Breast epithelium (tissue), 3 donors: ENCODE data around the gene SLC6A1.

Experiments
- CTCF ChIP-seq, 3 donors: fragments of 450-650 bp; IDR thresholded peaks; one replicate each; pipeline ENCODE4 v1.5.1; 2016 to 2017; ENCODE audit warnings: antibody characterized with exemption in 3 of 3, mild to moderate bottlenecking in 3 of 3, moderate library complexity in 3 of 3
- POLR2A ChIP-seq: fragments of 450-650 bp; IDR thresholded peaks from one replicate; pipeline ENCODE4 v1.6.1; 2016; ENCODE audit warnings: antibody characterized with exemption, mild to moderate bottlenecking, moderate library complexity

- TF ChIP-seq CTCF (IDR thresholded peaks at IDR 0.05) = no peak
- no peak for TF ChIP-seq POLR2A
Measured at GRCh38 chr3:10992943-10993728, 588 bp downstream of the SLC6A1 start.
